CD4-positive, alpha-beta T cell treated with Interleukin-4 for 1 hour (primary cell): ENCODE data around the gene MRC2.

Source experiments
- DNase-seq, 2 donors: peaks; one replicate each; pipeline ENCODE4 v3.0.0-alpha.2; 2020 to 2022

Gene MRC2

GRCh38 chr17:62723842-62724241 is 96.4 kb downstream of the MRC2 start:
- no peak for DNase-seq

- peak; percentile 79 to 82 for DNase-seq
Observed at GRCh38 chr17:62724398-62725146, 97.1 kb downstream of the MRC2 start.

- DNase-seq: no peak
Observed at GRCh38 chr17:62725791-62726249, 98.3 kb downstream of the MRC2 start.

- DNase-seq: no peak
Observed at GRCh38 chr17:62727916-62728672, 100.6 kb downstream of the MRC2 start.

- no peak for DNase-seq
Observed at GRCh38 chr17:62732125-62732524, 104.7 kb downstream of the MRC2 start.

GRCh38 chr17:62735044-62735651 is 107.7 kb downstream of the MRC2 start:
- no peak for DNase-seq

GRCh38 chr17:62737513-62737912 is 110.0 kb downstream of the MRC2 start:
- no peak for DNase-seq

- DNase-seq: no peak
Observed at GRCh38 chr17:62738281-62738680, 110.8 kb downstream of the MRC2 start.

GRCh38 chr17:62739645-62740388 is 112.3 kb downstream of the MRC2 start:
- DNase-seq: no peak

GRCh38 chr17:62741290-62741689 is 113.8 kb downstream of the MRC2 start:
- DNase-seq: no peak
